ENCODE data around the gene ALG11.

ALG11 gene

GRCh38 chr13:51976890-51977289 is 35.3 kb upstream of the ALG11 start:
- H3K9ac ChIP-seq (ENCODE audit: low read length), result no peak overlapping the region
- no peaks in the 10 kb centered on the region for H3K9me3 ChIP-seq (ENCODE audit: control insufficient read depth, low read length)
- no peak overlapping the region for H3K18ac ChIP-seq (ENCODE audit: low read depth in 1 of 2, low read length in 2 of 2)
- no peak overlapping the region for H2BK15ac ChIP-seq (ENCODE audit: low read depth, poor library complexity, severe bottlenecking)
- no peaks in the 10 kb centered on the region for H3K79me1 ChIP-seq (replicated peaks; ENCODE audit: low read length, poor library complexity, severe bottlenecking)
- H3K27ac ChIP-seq (ENCODE audit: low read length, poor library complexity, severe bottlenecking), result no peak overlapping the region
- no peak overlapping the region for H3K4ac ChIP-seq (ENCODE audit: low read depth in 1 of 2, low read length in 2 of 2)
- 93% methylated on average over 2 of the region's 5 CpGs for WGBS
- H2AFZ ChIP-seq (ENCODE audit: low read depth, low read length), result no peak overlapping the region
- H3K14ac ChIP-seq (ENCODE audit: low read length in 2 of 2), result no peak overlapping the region
- H3K4me2 ChIP-seq (ENCODE audit: low read length, poor library complexity, severe bottlenecking), result no peak overlapping the region
- H3K23ac ChIP-seq (ENCODE audit: low read length in 2 of 2), result no peak overlapping the region
- no peak overlapping the region for H4K91ac ChIP-seq (ENCODE audit: low read length)
- DNase-seq, result no peak
- H3K4me1 ChIP-seq (ENCODE audit: control insufficient read depth, insufficient read depth, low read depth, low read length), result peaks cover 2% of the 10 kb centered on the region
- H3K36me3 ChIP-seq (ENCODE audit: control insufficient read depth in 1 of 2, insufficient read depth in 2 of 2, low read depth in 1 of 2, low read length in 2 of 2), result peaks cover 0 to 3% of the 10 kb centered on the region in 2 experiments
- no peaks in the 10 kb centered on the region for H3K27me3 ChIP-seq (ENCODE audit: control insufficient read depth in 1 of 2, insufficient read depth in 1 of 2, low read length in 2 of 2)
- no peak overlapping the region for H2BK12ac ChIP-seq (ENCODE audit: low read length in 2 of 2)
- no peak overlapping the region for H2BK120ac ChIP-seq (ENCODE audit: low read depth, low read length)
- H2AK5ac ChIP-seq (ENCODE audit: low read length, severe bottlenecking), result no peak overlapping the region
- H3K4me3 ChIP-seq (ENCODE audit: insufficient read depth in 1 of 2, low read depth in 1 of 2, low read length in 2 of 2), result no peak overlapping the region
- H2BK5ac ChIP-seq (ENCODE audit: low read depth, low read length, poor library complexity, severe bottlenecking), result no peak overlapping the region
- H4K8ac ChIP-seq (ENCODE audit: low read length), result no peak overlapping the region

- Histone ChIP-seq H3K9ac (ENCODE audit: low read length) (no peak overlapping the region), H3K23ac (ENCODE audit: low read length in 2 of 2) (no peak overlapping the region), H2BK12ac (ENCODE audit: low read length in 2 of 2) (no peak overlapping the region), H3K36me3 (ENCODE audit: control insufficient read depth in 1 of 2, insufficient read depth in 2 of 2, low read depth in 1 of 2, low read length in 2 of 2) (peaks cover 0 to 3% of the 10 kb centered on the region in 2 experiments), H3K18ac (ENCODE audit: low read depth in 1 of 2, low read length in 2 of 2) (no peak overlapping the region), H3K4me2 (ENCODE audit: low read length, poor library complexity, severe bottlenecking) (no peak overlapping the region), H2BK5ac (ENCODE audit: low read depth, low read length, poor library complexity, severe bottlenecking) (no peak overlapping the region), H3K9me3 (ENCODE audit: control insufficient read depth, low read length) (no peaks in the 10 kb centered on the region), H2AK5ac (ENCODE audit: low read length, severe bottlenecking) (no peak overlapping the region), H2AFZ (ENCODE audit: low read depth, low read length) (no peak overlapping the region), H3K79me1 (replicated peaks; ENCODE audit: low read length, poor library complexity, severe bottlenecking) (no peaks in the 10 kb centered on the region), H4K8ac (ENCODE audit: low read length) (no peak overlapping the region), H3K14ac (ENCODE audit: low read length in 2 of 2) (no peak overlapping the region), H2BK15ac (ENCODE audit: low read depth, poor library complexity, severe bottlenecking) (no peak overlapping the region), H3K4ac (ENCODE audit: low read depth in 1 of 2, low read length in 2 of 2) (no peak overlapping the region), H2BK120ac (ENCODE audit: low read depth, low read length) (no peak overlapping the region), H4K91ac (ENCODE audit: low read length) (no peak overlapping the region), H3K4me1 (ENCODE audit: control insufficient read depth, insufficient read depth, low read depth, low read length) (peaks cover 2% of the 10 kb centered on the region), H3K27me3 (ENCODE audit: control insufficient read depth in 1 of 2, insufficient read depth in 1 of 2, low read length in 2 of 2) (no peaks in the 10 kb centered on the region), H3K27ac (ENCODE audit: low read length, poor library complexity, severe bottlenecking) (no peak overlapping the region), H3K4me3 (ENCODE audit: insufficient read depth in 1 of 2, low read depth in 1 of 2, low read length in 2 of 2) (no peak overlapping the region)
- WGBS, result no CpG with 5 or more reads among the region's 5 CpGs
- DNase-seq, result no peak
Measured at GRCh38 chr13:51977625-51978024, 34.6 kb upstream of the ALG11 start.

DNA sequence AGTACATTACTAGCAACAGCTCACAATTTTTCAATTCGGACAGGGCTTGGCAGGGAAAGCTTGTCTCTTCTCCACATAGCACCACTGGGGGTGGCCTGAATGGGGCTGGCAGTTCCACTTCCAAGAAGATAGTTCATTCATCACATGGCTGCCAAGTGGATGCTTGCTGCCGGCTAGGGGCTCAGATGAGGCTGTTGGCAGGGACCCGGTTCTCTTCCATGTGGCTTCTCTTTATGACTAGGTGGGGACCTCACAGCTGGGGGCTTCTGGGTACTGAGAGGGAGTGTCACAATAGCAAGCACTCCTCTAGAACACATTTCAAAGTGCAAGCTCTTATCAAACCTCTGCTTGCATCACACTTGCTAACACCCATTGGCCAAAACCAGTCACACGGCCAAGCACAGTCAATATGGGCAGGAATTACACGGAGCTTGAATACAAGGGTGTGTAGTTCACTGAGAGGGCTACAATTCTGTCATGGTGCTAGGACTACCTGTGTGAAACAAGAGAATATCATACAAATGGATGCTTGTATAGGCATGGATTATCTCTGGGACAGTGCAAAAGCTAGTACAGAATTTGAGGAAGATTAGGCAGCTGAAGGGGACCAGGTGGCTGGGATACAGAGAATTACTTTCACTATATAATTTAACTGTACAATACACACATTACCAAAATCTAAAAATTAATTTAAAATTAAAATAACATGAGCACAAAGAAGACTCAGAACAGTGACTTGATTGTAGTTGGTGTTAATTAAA is 33.2 kb upstream of the ALG11 start:
- Histone ChIP-seq H3K9me3 (ENCODE audit: control insufficient read depth, low read length) (no peaks in the 10 kb centered on the region), H3K27ac (ENCODE audit: low read length, poor library complexity, severe bottlenecking) (no peak overlapping the region), H3K4me1 (ENCODE audit: control insufficient read depth, insufficient read depth, low read depth, low read length) (peaks cover 2% of the 10 kb centered on the region), H2AFZ (ENCODE audit: low read depth, low read length) (no peak overlapping the region), H3K9ac (ENCODE audit: low read length) (no peak overlapping the region), H2AK5ac (ENCODE audit: low read length, severe bottlenecking) (no peak overlapping the region), H3K18ac (ENCODE audit: low read depth in 1 of 2, low read length in 2 of 2) (no peak overlapping the region), H3K4me2 (ENCODE audit: low read length, poor library complexity, severe bottlenecking) (no peak overlapping the region), H3K14ac (ENCODE audit: low read length in 2 of 2) (peak overlapping the region in 1 of 2 experiments; percentile 41), H4K91ac (ENCODE audit: low read length) (no peak overlapping the region), H3K23ac (ENCODE audit: low read length in 2 of 2) (no peak overlapping the region), H3K4ac (ENCODE audit: low read depth in 1 of 2, low read length in 2 of 2) (no peak overlapping the region), H2BK12ac (ENCODE audit: low read length in 2 of 2) (no peak overlapping the region), H2BK120ac (ENCODE audit: low read depth, low read length) (no peak overlapping the region), H3K79me1 (replicated peaks; ENCODE audit: low read length, poor library complexity, severe bottlenecking) (no peaks in the 10 kb centered on the region), H3K36me3 (ENCODE audit: control insufficient read depth in 1 of 2, insufficient read depth in 2 of 2, low read depth in 1 of 2, low read length in 2 of 2) (peaks cover 0 to 3% of the 10 kb centered on the region in 2 experiments), H2BK15ac (ENCODE audit: low read depth, poor library complexity, severe bottlenecking) (no peak overlapping the region), H3K4me3 (ENCODE audit: insufficient read depth in 1 of 2, low read depth in 1 of 2, low read length in 2 of 2) (no peak overlapping the region), H2BK5ac (ENCODE audit: low read depth, low read length, poor library complexity, severe bottlenecking) (no peak overlapping the region), H3K27me3 (ENCODE audit: control insufficient read depth in 1 of 2, insufficient read depth in 1 of 2, low read length in 2 of 2) (no peaks in the 10 kb centered on the region), H4K8ac (ENCODE audit: low read length) (no peak overlapping the region)
- no peak for DNase-seq
- WGBS, result 92% methylated on average over 5 of the region's 5 CpGs

GRCh38 chr13:51980908-51981307 is 31.3 kb upstream of the ALG11 start:
- Histone ChIP-seq H3K14ac (ENCODE audit: low read length in 2 of 2) (no peak overlapping the region), H2BK120ac (ENCODE audit: low read depth, low read length) (no peak overlapping the region), H3K4me1 (ENCODE audit: control insufficient read depth, insufficient read depth, low read depth, low read length) (peaks cover 2% of the 10 kb centered on the region), H2BK15ac (ENCODE audit: low read depth, poor library complexity, severe bottlenecking) (no peak overlapping the region), H2AK5ac (ENCODE audit: low read length, severe bottlenecking) (no peak overlapping the region), H3K36me3 (ENCODE audit: control insufficient read depth in 1 of 2, insufficient read depth in 2 of 2, low read depth in 1 of 2, low read length in 2 of 2) (no peaks in the 10 kb centered on the region), H4K91ac (ENCODE audit: low read length) (no peak overlapping the region), H3K27ac (ENCODE audit: low read length, poor library complexity, severe bottlenecking) (no peak overlapping the region), H2BK5ac (ENCODE audit: low read depth, low read length, poor library complexity, severe bottlenecking) (no peak overlapping the region), H2BK12ac (ENCODE audit: low read length in 2 of 2) (no peak overlapping the region), H3K4me3 (ENCODE audit: insufficient read depth in 1 of 2, low read depth in 1 of 2, low read length in 2 of 2) (no peak overlapping the region), H3K9ac (ENCODE audit: low read length) (no peak overlapping the region), H3K18ac (ENCODE audit: low read depth in 1 of 2, low read length in 2 of 2) (no peak overlapping the region), H3K23ac (ENCODE audit: low read length in 2 of 2) (no peak overlapping the region), H3K4ac (ENCODE audit: low read depth in 1 of 2, low read length in 2 of 2) (no peak overlapping the region), H3K4me2 (ENCODE audit: low read length, poor library complexity, severe bottlenecking) (no peak overlapping the region), H3K9me3 (ENCODE audit: control insufficient read depth, low read length) (no peaks in the 10 kb centered on the region), H3K79me1 (replicated peaks; ENCODE audit: low read length, poor library complexity, severe bottlenecking) (no peaks in the 10 kb centered on the region), H4K8ac (ENCODE audit: low read length) (no peak overlapping the region), H3K27me3 (ENCODE audit: control insufficient read depth in 1 of 2, insufficient read depth in 1 of 2, low read length in 2 of 2) (no peaks in the 10 kb centered on the region), H2AFZ (ENCODE audit: low read depth, low read length) (no peak overlapping the region)
- DNase-seq, result no peak
- whole genome bisulfite sequencing, result no CpG with 5 or more reads among the region's 4 CpGs

Data from mesenchymal stem cell (in vitro differentiated cells and primary cell).